Mesenteric fat pad (tissue), 1 donor: ENCODE results near the gene ATP6V1G2. TPM values are rescaled to one million over a fixed set of nuclear protein-coding genes. Genes with fewer than 3 reads are reported as not detected.
"Not testable (repeated sequence)": the region's sequence is repeated elsewhere in the genome, so short reads cannot be mapped to it uniquely, and the experiment has no call there.

Experiments used
- DNase-seq: peaks from one replicate; pipeline ENCODE4 v3.0.0-alpha.2; 2020; ENCODE audit warnings: low spot score
- total RNA-seq: library from RNA; stranded (reverse); fragmentation: NEBNext Ultra II Directional; extraction: Animal tissue kit (Norgen Biotek cat#: 25700); gene quantifications from one replicate; pipeline ENCODE4 v1.2.1, GENCODE V29; 2021
- donor health status: DM: yes; HTN: yes; CAD: no.

ATP6V1G2 gene
- total RNA-seq, 1 donor from 2014 or later = 1.1 TPM

- DNase-seq = no peak
These were observed 29.7 kb upstream of the ATP6V1G2 start for GRCh38 chr6:31575952-31576685.

- DNase-seq = no peak
These were observed 29.0 kb upstream of the ATP6V1G2 start, which contains the start of gene TNF for GRCh38 chr6:31575335-31575901. TSS of gene TNF (plus strand) at chr6:31575565. CDS start at chr6:31575742, 177 bp downstream.

GRCh38 chr6:31574106-31575061, 28.0 kb upstream of the ATP6V1G2 start:
- no peak for DNase-seq

- no peak for DNase-seq
These were observed 27.1 kb upstream of the ATP6V1G2 start for GRCh38 chr6:31573239-31574105.

- DNase-seq = no peak
These were observed 25.9 kb upstream of the ATP6V1G2 start, which contains the start of gene LTA for GRCh38 chr6:31572041-31572911. TSS of gene LTA (plus strand) at chr6:31572289. CDS start at chr6:31572743, 454 bp downstream.

- no peak for DNase-seq
These were observed 23.6 kb upstream of the ATP6V1G2 start for GRCh38 chr6:31569861-31570536.

- DNase-seq = no peak
These were observed 22.1 kb upstream of the ATP6V1G2 start for GRCh38 chr6:31568537-31568961.

GRCh38 chr6:31567531-31568370, 21.3 kb upstream of the ATP6V1G2 start:
- no peak for DNase-seq

GRCh38 chr6:31560697-31561058, 14.3 kb upstream of the ATP6V1G2 start:
- no peak for DNase-seq

- DNase-seq = no peak
These were observed 13.7 kb upstream of the ATP6V1G2 start for GRCh38 chr6:31559958-31560696.

GRCh38 chr6:31559606-31559957, 13.2 kb upstream of the ATP6V1G2 start:
- DNase-seq = no peak

GRCh38 chr6:31558631-31559500, 12.5 kb upstream of the ATP6V1G2 start:
- DNase-seq = no peak

GRCh38 chr6:31558318-31558625, 11.9 kb upstream of the ATP6V1G2 start:
- no peak for DNase-seq

- DNase-seq = no peak
These were observed 11.3 kb upstream of the ATP6V1G2 start for GRCh38 chr6:31557443-31558317.

- no peak for DNase-seq
These were observed 9.9 kb upstream of the ATP6V1G2 start for GRCh38 chr6:31556307-31556706.

- DNase-seq = not testable (repeated sequence)
These were observed 5.0 kb upstream of the ATP6V1G2 start for GRCh38 chr6:31551371-31551770.
